ENCODE data around the gene GFI1B. TPM values are rescaled to one million over a fixed set of nuclear protein-coding genes. Genes with fewer than 3 reads are reported as not detected.
"Not testable (repeated sequence)": the region's sequence is repeated elsewhere in the genome, so short reads cannot be mapped to it uniquely, and the experiment has no call there.

The GFI1B gene
- total RNA-seq, 1 experiment from 2014 or later, result not detected

GRCh38 chr9:132967908-132968307, 10.6 kb upstream of the GFI1B start:
- not testable (repeated sequence) for DNase-seq (ENCODE audit: low read depth)

GRCh38 chr9:132969783-132970182, 8.7 kb upstream of the GFI1B start:
- no peak for DNase-seq (ENCODE audit: low read depth)

GRCh38 chr9:132970324-132971062, 8.0 kb upstream of the GFI1B start:
- DNase-seq (ENCODE audit: low read depth), result no peak

- no peak for DNase-seq (ENCODE audit: low read depth)
These were observed 5.3 kb upstream of the GFI1B start for GRCh38 chr9:132973166-132973565.

GRCh38 chr9:132973713-132974112, 4.8 kb upstream of the GFI1B start:
- DNase-seq (ENCODE audit: low read depth), result peak; percentile 38

- DNase-seq (ENCODE audit: low read depth), result no peak
These were observed 2.5 kb upstream of the GFI1B start for GRCh38 chr9:132975961-132976360.

- no peak for DNase-seq (ENCODE audit: low read depth)
These were observed 1.9 kb upstream of the GFI1B start for GRCh38 chr9:132976571-132976970.

- DNase-seq (ENCODE audit: low read depth), result no peak
These were observed 413 bp upstream of the GFI1B start for GRCh38 chr9:132978112-132978450.

GRCh38 chr9:132980157-132980556, 1.7 kb downstream of the GFI1B start:
- DNase-seq (ENCODE audit: low read depth), result no peak

GRCh38 chr9:132982458-132982857, 4.0 kb downstream of the GFI1B start:
- no peak for DNase-seq (ENCODE audit: low read depth)

- no peak for DNase-seq (ENCODE audit: low read depth)
These were observed 5.2 kb downstream of the GFI1B start for GRCh38 chr9:132983491-132984201.

GRCh38 chr9:132984202-132985070, 5.9 kb downstream of the GFI1B start:
- DNase-seq (ENCODE audit: low read depth), result no peak

- DNase-seq (ENCODE audit: low read depth), result no peak
These were observed 6.5 kb downstream of the GFI1B start for GRCh38 chr9:132985071-132985350.

GRCh38 chr9:132985489-132985888, 7.0 kb downstream of the GFI1B start:
- DNase-seq (ENCODE audit: low read depth), result no peak

- DNase-seq (ENCODE audit: low read depth), result no peak
These were observed 7.6 kb downstream of the GFI1B start for GRCh38 chr9:132986114-132986513.

- DNase-seq (ENCODE audit: low read depth), result peak; percentile 23
These were observed 8.4 kb downstream of the GFI1B start for GRCh38 chr9:132986640-132987620.

GRCh38 chr9:132988244-132989013, 9.9 kb downstream of the GFI1B start:
- no peak for DNase-seq (ENCODE audit: low read depth)

- no peak for DNase-seq (ENCODE audit: low read depth)
These were observed 10.5 kb downstream of the GFI1B start for GRCh38 chr9:132989014-132989310.

GRCh38 chr9:132989414-132989996, 11.0 kb downstream of the GFI1B start:
- DNase-seq (ENCODE audit: low read depth), result no peak

- DNase-seq (ENCODE audit: low read depth), result peak; percentile 39
These were observed 11.6 kb downstream of the GFI1B start for GRCh38 chr9:132989998-132990557.

Measured in HT1080 (cell line).